PFSK-1 (cell line): ENCODE measurements around the gene TMPRSS3.

Experiments used
- POLR2AphosphoS5 ChIP-seq: IDR thresholded peaks from 2 replicates; pipeline ENCODE4 v1.6.1; 2012; ENCODE audit warnings: low read depth, mild to moderate bottlenecking, control low read depth, low read length, moderate library complexity
- SIN3A ChIP-seq: IDR thresholded peaks from 2 replicates; pipeline ENCODE4 v1.6.1; 2012; ENCODE audit warnings: mild to moderate bottlenecking, low read length, moderate library complexity, borderline replicate concordance; ENCODE audit not compliant: insufficient read depth
- TAF1 ChIP-seq: IDR thresholded peaks from 2 replicates; pipeline ENCODE4 v1.6.1; 2012; ENCODE audit warnings: low read length, control low read depth, borderline replicate concordance; ENCODE audit not compliant: insufficient read depth
- TF ChIP-seq, protein P1 (sequence below), 2 experiments: IDR thresholded peaks; 2 replicates each; pipeline versions ENCODE4 v1.6.1 to v1.8.0; 2011 to 2012; ENCODE audit warnings: low read depth in 2 of 2, low read length in 2 of 2, control low read depth in 1 of 2, inconsistent platforms in 1 of 2, mild to moderate bottlenecking in 1 of 2, moderate library complexity in 1 of 2; ENCODE audit not compliant: insufficient read depth in 1 of 2

DNA sequence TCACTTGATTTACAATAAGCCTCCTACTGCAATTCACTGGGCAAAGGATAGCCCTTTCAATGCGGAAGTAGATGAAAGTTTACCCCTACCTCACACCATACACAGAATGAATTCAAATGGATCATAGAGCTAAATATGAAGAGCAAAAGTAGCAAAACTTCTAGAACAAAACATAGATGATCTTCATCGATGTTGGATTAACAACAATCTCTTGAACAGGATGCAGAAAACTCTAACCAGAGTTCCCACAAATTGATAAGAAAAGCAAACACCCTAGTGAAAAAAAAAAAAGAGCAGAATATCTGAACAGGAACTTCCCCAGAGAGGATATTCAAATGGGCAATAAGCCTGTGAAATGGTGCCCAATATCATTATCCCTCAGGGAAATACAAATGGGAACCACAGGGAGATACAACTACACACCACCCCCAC, 6.0 kb upstream of the TMPRSS3 start:
- TF ChIP-seq, protein P1, sequence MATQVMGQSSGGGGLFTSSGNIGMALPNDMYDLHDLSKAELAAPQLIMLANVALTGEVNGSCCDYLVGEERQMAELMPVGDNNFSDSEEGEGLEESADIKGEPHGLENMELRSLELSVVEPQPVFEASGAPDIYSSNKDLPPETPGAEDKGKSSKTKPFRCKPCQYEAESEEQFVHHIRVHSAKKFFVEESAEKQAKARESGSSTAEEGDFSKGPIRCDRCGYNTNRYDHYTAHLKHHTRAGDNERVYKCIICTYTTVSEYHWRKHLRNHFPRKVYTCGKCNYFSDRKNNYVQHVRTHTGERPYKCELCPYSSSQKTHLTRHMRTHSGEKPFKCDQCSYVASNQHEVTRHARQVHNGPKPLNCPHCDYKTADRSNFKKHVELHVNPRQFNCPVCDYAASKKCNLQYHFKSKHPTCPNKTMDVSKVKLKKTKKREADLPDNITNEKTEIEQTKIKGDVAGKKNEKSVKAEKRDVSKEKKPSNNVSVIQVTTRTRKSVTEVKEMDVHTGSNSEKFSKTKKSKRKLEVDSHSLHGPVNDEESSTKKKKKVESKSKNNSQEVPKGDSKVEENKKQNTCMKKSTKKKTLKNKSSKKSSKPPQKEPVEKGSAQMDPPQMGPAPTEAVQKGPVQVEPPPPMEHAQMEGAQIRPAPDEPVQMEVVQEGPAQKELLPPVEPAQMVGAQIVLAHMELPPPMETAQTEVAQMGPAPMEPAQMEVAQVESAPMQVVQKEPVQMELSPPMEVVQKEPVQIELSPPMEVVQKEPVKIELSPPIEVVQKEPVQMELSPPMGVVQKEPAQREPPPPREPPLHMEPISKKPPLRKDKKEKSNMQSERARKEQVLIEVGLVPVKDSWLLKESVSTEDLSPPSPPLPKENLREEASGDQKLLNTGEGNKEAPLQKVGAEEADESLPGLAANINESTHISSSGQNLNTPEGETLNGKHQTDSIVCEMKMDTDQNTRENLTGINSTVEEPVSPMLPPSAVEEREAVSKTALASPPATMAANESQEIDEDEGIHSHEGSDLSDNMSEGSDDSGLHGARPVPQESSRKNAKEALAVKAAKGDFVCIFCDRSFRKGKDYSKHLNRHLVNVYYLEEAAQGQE (IDR thresholded peaks at IDR 0.05; ENCODE audit: insufficient read depth in 1 of 2, low read depth in 2 of 2, low read length in 2 of 2): no peak
- TF ChIP-seq POLR2AphosphoS5: no peak
- no peak for TF ChIP-seq TAF1
- no peak for TF ChIP-seq SIN3A
